ENCODE measurements around the gene EARS2. TPM values are rescaled to one million over a fixed set of nuclear protein-coding genes. Genes with fewer than 3 reads are reported as not detected.

EARS2 gene
- total RNA-seq, 4 donors from 2014 or later = 10.9 to 32.0 (median 14.0) TPM

GRCh38 chr16:23575834-23576233 lies 18.7 kb upstream of the EARS2 start:
- no peak for TF ChIP-seq CTCF (IDR thresholded peaks at IDR 0.05; ENCODE audit: low read depth)

GRCh38 chr16:23573817-23574216 lies 16.7 kb upstream of the EARS2 start:
- TF ChIP-seq CTCF (IDR thresholded peaks at IDR 0.05; ENCODE audit: low read depth) = no peak

- no peak for TF ChIP-seq CTCF (IDR thresholded peaks at IDR 0.05; ENCODE audit: low read depth)
These were observed 15.2 kb upstream of the EARS2 start for GRCh38 chr16:23572394-23572793.

- no peak for TF ChIP-seq CTCF (IDR thresholded peaks at IDR 0.05; ENCODE audit: low read depth)
These were observed 14.7 kb upstream of the EARS2 start for GRCh38 chr16:23571895-23572294.

DNA sequence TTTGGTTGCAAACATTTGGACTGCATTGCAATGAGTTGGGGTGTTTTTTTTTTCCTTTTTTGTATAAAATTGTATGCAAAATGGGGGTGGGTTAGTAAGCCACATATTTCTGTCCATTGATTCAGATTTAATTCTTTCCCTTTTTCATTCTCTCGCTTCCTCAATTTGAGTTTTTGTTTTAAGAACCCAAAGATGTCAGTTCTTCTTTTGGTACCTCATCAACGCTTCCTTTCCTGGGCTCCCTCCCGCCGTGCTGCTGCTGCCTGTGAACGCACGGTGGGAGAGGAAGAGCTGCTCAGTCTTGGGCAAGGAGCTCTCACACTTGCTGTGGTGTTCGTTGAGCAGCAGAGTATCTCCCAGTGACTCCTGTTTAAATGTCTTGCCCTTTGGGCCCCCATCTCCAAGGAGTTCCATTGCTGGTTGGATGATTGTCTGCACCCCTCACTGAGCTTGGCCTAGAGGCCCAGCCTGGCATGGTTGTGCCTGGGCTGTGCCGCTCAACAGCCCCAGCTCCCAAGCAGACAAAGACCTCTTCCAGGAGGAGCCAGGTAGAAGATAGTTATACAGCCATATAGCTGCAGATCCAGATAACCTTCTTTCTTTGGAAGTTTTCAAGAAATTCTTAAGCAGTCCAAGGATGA lies 14.0 kb upstream of the EARS2 start:
- TF ChIP-seq CTCF (IDR thresholded peaks at IDR 0.05; ENCODE audit: low read depth) = no peak

DNA sequence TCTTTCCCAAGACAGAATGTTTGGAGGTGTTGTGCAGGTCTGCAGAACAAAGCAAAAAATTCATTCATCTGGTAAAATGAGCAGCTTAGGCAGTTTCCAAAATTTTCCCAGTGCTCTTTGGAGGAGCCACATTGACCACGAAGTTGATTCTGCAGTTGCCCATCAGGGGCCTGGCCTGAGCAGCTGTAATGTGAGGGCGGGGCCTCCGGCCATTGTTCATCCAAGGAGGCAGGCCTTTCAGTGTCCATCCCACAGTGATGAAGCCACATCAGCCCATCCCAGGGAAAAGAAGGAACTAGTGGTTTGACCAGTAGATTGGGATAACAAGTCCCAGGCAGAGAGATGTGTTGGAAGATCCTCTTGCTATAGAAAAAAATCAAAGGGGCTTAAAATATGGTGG lies 10.5 kb upstream of the EARS2 start:
- TF ChIP-seq CTCF (IDR thresholded peaks at IDR 0.05; ENCODE audit: low read depth) = no peak

GRCh38 chr16:23566724-23567123 lies 9.6 kb upstream of the EARS2 start:
- TF ChIP-seq CTCF (IDR thresholded peaks at IDR 0.05; ENCODE audit: low read depth) = no peak
